GM20000 (cell line): ENCODE measurements around the gene MAPK4.

ENCODE experiments used
- DNase-seq: peaks from one replicate; pipeline ENCODE4 v3.0.0; 2012; ENCODE audit warnings: low spot score
- CTCF ChIP-seq: IDR thresholded peaks from 2 replicates; pipeline ENCODE4 v1.5.1; 2012; ENCODE audit warnings: mild to moderate bottlenecking, control low read depth; ENCODE audit errors: extremely low read depth, missing control alignments

Gene MAPK4

GRCh38 chr18:50638884-50639420, 79.1 kb downstream of the MAPK4 start:
- no peak for TF ChIP-seq CTCF
- DNase-seq: no peak

- no peak for TF ChIP-seq CTCF
- no peak for DNase-seq
Observed at GRCh38 chr18:50639711-50640110, 79.8 kb downstream of the MAPK4 start.

- TF ChIP-seq CTCF: no peak
- DNase-seq: no peak
Observed at GRCh38 chr18:50642439-50642838, 82.6 kb downstream of the MAPK4 start.

GRCh38 chr18:50644146-50644545, 84.3 kb downstream of the MAPK4 start:
- no peak for TF ChIP-seq CTCF
- no peak for DNase-seq

DNA sequence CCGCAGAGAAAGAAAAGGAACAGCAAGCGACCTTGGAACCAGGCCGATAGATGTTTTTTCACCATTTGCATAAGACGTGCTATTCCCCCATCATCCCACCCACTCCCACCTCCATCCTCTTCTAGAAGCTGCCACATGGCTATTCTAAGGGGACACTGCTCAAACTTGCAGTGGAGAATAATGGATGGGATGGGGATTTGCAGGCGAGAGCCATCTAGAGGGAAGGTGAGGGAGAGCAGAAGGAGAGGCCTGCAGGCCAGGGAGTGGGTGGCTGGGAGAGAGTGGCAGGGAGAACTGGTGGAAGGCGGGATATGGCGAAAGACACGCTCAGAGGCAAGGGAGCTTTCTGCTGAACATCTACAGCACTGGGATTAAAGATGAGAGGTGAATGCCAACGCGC, 84.9 kb downstream of the MAPK4 start:
- DNase-seq: no peak
- no peak for TF ChIP-seq CTCF

- TF ChIP-seq CTCF: no peak
- DNase-seq: no peak
Observed at GRCh38 chr18:50647237-50647636, 87.3 kb downstream of the MAPK4 start.

GRCh38 chr18:50647792-50648191, 87.9 kb downstream of the MAPK4 start:
- DNase-seq: no peak
- TF ChIP-seq CTCF: no peak
